Muscle layer of colon (tissue), 2 donors: ENCODE measurements around the gene TNPO3.

Source experiments
- H3K27ac ChIP-seq: one replicate; pipeline ENCODE4 v1.7.0; 2013; ENCODE audit warnings: low read depth, mild to moderate bottlenecking, low read length, moderate library complexity
- H3K27me3 ChIP-seq, 2 donors: one replicate each; pipeline ENCODE4 v1.7.0; 2013; ENCODE audit warnings: low read length in 2 of 2, mild to moderate bottlenecking in 2 of 2; ENCODE audit not compliant: insufficient read depth in 2 of 2, control insufficient read depth in 1 of 2
- H3K36me3 ChIP-seq: one replicate; pipeline ENCODE4 v1.7.0; 2013; ENCODE audit warnings: mild to moderate bottlenecking, low read length; ENCODE audit not compliant: insufficient read depth
- H3K4me1 ChIP-seq: one replicate; pipeline ENCODE4 v1.7.0; 2013; ENCODE audit warnings: mild to moderate bottlenecking, low read length; ENCODE audit not compliant: insufficient read depth
- H3K4me3 ChIP-seq, 2 donors: one replicate each; pipeline ENCODE4 v1.7.0; 2013; ENCODE audit warnings: low read length in 2 of 2, low read depth in 1 of 2, mild to moderate bottlenecking in 1 of 2, moderate library complexity in 1 of 2
- H3K9ac ChIP-seq: one replicate; pipeline ENCODE4 v1.7.0; 2013; ENCODE audit warnings: low read length
- H3K9me3 ChIP-seq: one replicate; pipeline ENCODE4 v1.7.0; 2013; ENCODE audit warnings: mild to moderate bottlenecking, low read length
- donor health status: abdominal sarcoma.
- donor health status: Adenocarcinoma of cecum.

Gene TNPO3

DNA sequence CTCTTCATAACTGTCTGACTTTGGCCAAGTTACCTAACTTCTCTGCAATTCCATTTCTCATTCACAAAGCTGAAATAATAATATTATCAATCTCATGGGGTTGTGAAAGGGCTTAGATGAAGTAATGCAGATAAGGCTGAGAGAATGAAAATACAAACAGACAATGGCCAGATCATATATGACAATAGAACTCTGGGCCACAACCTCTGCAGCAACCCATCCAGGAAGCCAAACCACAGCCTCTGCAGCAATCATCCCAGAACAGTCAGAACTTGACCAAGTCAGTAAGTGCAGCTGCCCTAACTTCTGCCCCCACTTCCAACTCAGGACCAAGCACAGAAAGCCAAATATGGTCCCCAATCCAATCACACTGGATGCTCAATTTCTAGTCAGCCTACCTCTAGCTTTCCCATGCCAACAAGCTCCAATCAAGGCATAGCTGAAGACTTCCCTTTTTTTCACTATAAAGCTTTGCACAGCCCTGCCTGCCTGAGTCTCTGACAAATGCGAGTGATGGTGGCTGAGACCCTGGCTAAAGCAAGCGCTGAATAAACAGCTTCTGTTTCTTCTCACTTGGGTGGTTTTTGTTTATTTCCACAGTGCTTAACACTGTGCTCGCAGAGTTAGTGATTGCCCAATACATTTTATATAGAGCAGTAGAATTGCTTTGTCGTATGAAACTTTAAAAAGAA lies 34.8 kb upstream of the TNPO3 start:
- no peaks in the 10 kb centered on the region for H3K9me3 ChIP-seq
- H3K4me1 ChIP-seq = no peaks in the 10 kb centered on the region
- H3K27me3 ChIP-seq = no peaks in the 10 kb centered on the region
- no peak overlapping the region for H3K27ac ChIP-seq
- no peak overlapping the region for H3K9ac ChIP-seq
- no peaks in the 10 kb centered on the region for H3K36me3 ChIP-seq
- H3K4me3 ChIP-seq = no peak overlapping the region

DNA sequence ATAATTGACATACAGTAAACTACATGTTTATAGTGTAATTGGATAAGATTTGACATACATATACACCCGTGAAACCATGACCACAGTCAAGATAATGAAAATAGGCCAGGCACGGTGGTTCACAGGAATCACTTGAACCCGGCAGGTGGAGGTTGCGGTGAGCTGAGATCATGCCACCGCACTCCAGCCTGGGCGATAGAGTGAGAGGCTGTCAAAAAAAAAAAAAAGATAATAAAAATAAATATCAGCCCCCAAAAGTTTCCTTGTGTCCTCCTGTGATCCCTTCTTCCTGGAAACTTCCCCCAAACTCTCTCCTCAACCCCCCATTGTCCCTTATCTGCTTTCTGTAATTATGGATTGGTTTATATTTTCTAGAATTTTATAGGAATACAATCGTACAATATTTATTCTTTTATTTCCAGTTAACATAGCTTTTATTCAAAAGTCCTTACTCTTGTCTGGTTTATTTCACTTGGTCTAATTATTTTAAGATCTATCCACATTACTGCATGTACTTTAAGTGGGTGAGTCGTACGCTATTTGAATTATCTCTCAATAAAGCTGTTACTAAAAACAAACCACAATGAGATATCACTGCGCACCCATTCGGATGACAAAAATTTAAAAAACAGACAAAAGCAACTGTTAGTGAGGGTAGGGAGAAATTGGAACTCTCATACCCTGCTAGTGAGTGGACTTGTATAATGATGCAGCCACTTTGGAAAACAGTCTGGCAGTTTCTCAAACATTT lies 30.1 kb upstream of the TNPO3 start:
- Histone ChIP-seq H3K27ac (no peak overlapping the region), H3K36me3 (no peaks in the 10 kb centered on the region), H3K4me3 (no peak overlapping the region), H3K9ac (no peak overlapping the region), H3K9me3 (no peaks in the 10 kb centered on the region), H3K27me3 (no peaks in the 10 kb centered on the region), H3K4me1 (no peaks in the 10 kb centered on the region)

- no peaks in the 10 kb centered on the region for H3K4me1 ChIP-seq
- no peaks in the 10 kb centered on the region for H3K36me3 ChIP-seq
- no peaks in the 10 kb centered on the region for H3K27me3 ChIP-seq
- no peak overlapping the region for H3K4me3 ChIP-seq
- no peaks in the 10 kb centered on the region for H3K9me3 ChIP-seq
- H3K27ac ChIP-seq = no peak overlapping the region
- H3K9ac ChIP-seq = no peak overlapping the region
Measured at GRCh38 chr7:129083525-129083924, 28.6 kb upstream of the TNPO3 start.

- Histone ChIP-seq H3K9ac (no peak overlapping the region), H3K27ac (no peak overlapping the region), H3K27me3 (no peaks in the 10 kb centered on the region), H3K4me1 (no peaks in the 10 kb centered on the region), H3K36me3 (no peaks in the 10 kb centered on the region), H3K4me3 (no peak overlapping the region), H3K9me3 (no peaks in the 10 kb centered on the region)
Measured at GRCh38 chr7:129078455-129078854, 23.5 kb upstream of the TNPO3 start.

- H3K4me3 ChIP-seq = no peak overlapping the region
- H3K36me3 ChIP-seq = no peaks in the 10 kb centered on the region
- H3K27me3 ChIP-seq = no peaks in the 10 kb centered on the region
- no peaks in the 10 kb centered on the region for H3K9me3 ChIP-seq
- H3K4me1 ChIP-seq = no peaks in the 10 kb centered on the region
- no peak overlapping the region for H3K27ac ChIP-seq
- no peak overlapping the region for H3K9ac ChIP-seq
Measured at GRCh38 chr7:129076886-129077285, 22.0 kb upstream of the TNPO3 start.

GRCh38 chr7:129074994-129075393 lies 20.1 kb upstream of the TNPO3 start:
- no peaks in the 10 kb centered on the region for H3K4me1 ChIP-seq
- H3K9me3 ChIP-seq = no peaks in the 10 kb centered on the region
- no peak overlapping the region for H3K9ac ChIP-seq

GRCh38 chr7:129074361-129074871 lies 19.5 kb upstream of the TNPO3 start:
- Histone ChIP-seq H3K9me3 (no peaks in the 10 kb centered on the region), H3K36me3 (no peaks in the 10 kb centered on the region), H3K9ac (no peak overlapping the region), H3K4me1 (no peaks in the 10 kb centered on the region), H3K27ac (no peak overlapping the region), H3K27me3 (no peaks in the 10 kb centered on the region), H3K4me3 (no peak overlapping the region)

More at GRCh38 chr7:129074994-129075393, 20.1 kb upstream of the TNPO3 start:
- H3K4me3 ChIP-seq = no peak overlapping the region
- H3K27me3 ChIP-seq = no peaks in the 10 kb centered on the region
- no peaks in the 10 kb centered on the region for H3K36me3 ChIP-seq
- no peak overlapping the region for H3K27ac ChIP-seq

GRCh38 chr7:129073738-129074137 lies 18.8 kb upstream of the TNPO3 start:
- H3K9ac ChIP-seq = no peak overlapping the region
- H3K4me1 ChIP-seq = no peaks in the 10 kb centered on the region
- no peak overlapping the region for H3K4me3 ChIP-seq
- no peaks in the 10 kb centered on the region for H3K27me3 ChIP-seq
- no peaks in the 10 kb centered on the region for H3K36me3 ChIP-seq
- H3K9me3 ChIP-seq = no peaks in the 10 kb centered on the region
- H3K27ac ChIP-seq = no peak overlapping the region

GRCh38 chr7:129073204-129073603 lies 18.3 kb upstream of the TNPO3 start:
- Histone ChIP-seq H3K4me1 (no peaks in the 10 kb centered on the region), H3K27me3 (no peaks in the 10 kb centered on the region), H3K9ac (no peak overlapping the region), H3K36me3 (no peaks in the 10 kb centered on the region), H3K9me3 (no peaks in the 10 kb centered on the region), H3K4me3 (no peak overlapping the region), H3K27ac (no peak overlapping the region)

GRCh38 chr7:129072479-129073011 lies 17.6 kb upstream of the TNPO3 start:
- Histone ChIP-seq H3K4me1 (no peaks in the 10 kb centered on the region), H3K36me3 (no peaks in the 10 kb centered on the region), H3K9ac (no peak overlapping the region), H3K9me3 (no peaks in the 10 kb centered on the region), H3K27me3 (no peaks in the 10 kb centered on the region), H3K27ac (no peak overlapping the region), H3K4me3 (no peak overlapping the region)

- Histone ChIP-seq H3K36me3 (no peaks in the 10 kb centered on the region), H3K27me3 (no peaks in the 10 kb centered on the region), H3K27ac (no peak overlapping the region), H3K9me3 (no peaks in the 10 kb centered on the region), H3K4me3 (no peak overlapping the region), H3K4me1 (no peaks in the 10 kb centered on the region), H3K9ac (no peak overlapping the region)
Measured at GRCh38 chr7:129069021-129069420, 14.1 kb upstream of the TNPO3 start.
